ENCODE data around the gene APOA4.

APOA4 gene

GRCh38 chr11:116798368-116798767, 24.7 kb downstream of the APOA4 start:
- peak; percentile 34 for DNase-seq (ENCODE audit: low spot score)

DNA sequence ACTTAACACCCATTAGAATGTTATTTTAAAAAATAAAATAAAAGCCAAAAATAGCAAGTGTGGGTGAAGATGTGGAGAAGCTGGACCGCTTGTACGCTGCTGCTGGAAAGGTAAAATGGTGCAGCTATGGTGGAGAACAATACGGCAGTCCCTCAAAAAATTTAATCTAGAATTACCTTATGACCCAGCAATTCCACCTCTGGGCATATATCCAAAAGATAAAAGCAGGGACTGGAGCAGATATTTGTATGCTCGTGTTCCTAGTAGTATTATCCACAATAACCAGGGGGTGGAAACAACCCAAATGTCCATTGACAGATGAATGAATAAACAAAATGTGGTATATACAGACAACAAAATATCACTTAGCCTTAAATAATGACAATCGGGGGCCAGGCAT, 25.3 kb downstream of the APOA4 start:
- DNase-seq (ENCODE audit: low spot score): no peak

- DNase-seq (ENCODE audit: low spot score): no peak
Measured at GRCh38 chr11:116796548-116796947, 26.6 kb downstream of the APOA4 start.

DNA sequence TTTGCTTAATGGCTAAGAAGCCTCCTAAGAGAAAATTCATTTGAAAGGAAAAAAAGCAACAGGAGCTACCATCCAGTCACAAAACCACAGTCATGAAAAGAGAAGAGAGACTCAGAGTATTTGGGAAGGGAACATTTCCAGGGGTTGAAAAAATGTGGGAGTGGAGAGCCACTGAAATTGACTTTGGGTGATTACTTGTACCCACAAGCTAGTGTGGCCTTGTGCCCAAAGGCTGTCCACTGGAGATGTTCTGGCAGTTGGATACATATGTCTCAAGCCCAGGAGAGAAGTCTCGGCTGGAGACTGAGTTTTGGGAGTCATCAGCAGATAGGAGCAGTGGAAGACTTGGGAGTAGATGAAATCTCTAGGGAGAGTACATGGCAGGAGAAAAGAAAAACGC, 28.3 kb downstream of the APOA4 start:
- no peak for DNase-seq (ENCODE audit: low spot score)

GRCh38 chr11:116793772-116794097, 29.4 kb downstream of the APOA4 start:
- DNase-seq (ENCODE audit: low spot score): no peak

DNA sequence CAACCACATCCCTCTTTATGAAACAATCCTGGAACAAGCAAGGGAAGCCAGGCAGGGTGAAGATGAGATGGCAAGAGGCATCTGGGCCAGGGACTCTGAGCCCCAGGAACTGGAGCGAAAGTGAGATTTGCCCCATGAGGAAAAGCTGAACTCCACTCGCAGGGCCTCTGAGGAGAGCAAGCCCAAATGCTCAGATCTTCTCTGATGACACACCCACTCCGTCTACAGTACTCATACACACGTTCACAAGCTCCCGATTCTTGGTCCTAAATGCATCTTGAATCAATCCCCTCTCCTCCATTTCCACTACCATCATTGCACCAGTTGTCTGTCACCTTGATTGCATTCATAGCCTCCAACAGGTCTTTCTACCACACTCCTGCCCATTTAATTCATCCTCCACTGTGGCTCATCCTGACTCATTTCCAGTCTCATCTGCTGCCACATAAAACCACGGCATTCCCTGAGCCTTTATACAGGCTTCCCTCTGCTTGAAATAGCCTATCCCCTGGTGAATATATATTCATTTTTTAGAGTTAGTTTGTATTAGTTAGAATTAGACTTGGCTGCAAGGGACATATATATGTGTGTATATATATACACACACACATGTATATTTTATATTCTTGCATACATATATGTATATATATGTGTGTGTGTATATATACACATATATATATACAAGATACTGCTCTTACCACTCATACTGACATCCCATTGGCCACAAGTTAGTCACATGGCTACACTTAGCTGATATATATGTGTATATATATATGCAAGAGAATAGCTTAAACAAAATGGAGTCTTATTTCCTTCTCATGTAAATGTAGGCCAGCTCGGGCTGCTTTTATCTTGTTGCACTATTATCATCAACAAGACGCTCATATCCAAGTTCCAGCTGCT, 30.0 kb downstream of the APOA4 start:
- DNase-seq (ENCODE audit: low spot score): no peak

DNA sequence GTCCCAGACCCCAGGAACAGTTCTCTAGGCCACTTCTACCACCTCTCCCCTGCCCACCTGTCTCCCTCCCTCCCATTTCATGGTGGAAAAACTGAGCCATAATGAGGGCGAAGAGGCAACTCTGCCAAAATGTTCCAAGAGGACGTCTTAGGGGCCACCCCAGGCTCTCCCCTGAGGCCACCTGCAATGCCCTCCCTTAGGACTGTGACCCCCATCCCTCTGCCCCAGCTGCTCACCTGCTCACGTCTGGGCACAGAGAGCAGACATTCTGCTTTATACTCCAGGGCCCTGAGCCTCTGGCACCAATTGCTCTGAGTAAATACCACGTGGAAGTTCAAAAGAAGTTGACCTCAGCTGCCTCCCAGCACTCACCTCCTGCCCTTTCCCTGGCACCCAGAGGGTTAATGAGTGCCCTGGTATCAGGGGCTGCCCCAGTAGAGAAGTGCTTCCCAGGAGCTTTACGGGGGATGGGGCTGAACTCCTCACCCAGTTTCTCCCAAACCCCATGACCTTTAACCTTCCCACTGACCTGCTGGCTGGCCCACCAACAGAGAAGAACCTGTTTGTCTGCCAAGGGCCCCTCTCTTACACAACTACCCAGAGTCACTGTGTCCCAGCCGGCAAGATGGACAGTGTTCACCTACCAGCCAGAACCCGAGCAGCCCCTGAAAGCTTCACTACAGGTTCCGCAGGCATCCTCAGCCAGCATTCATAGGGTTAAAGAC, 30.8 kb downstream of the APOA4 start:
- DNase-seq (ENCODE audit: low spot score): no peak

DNA sequence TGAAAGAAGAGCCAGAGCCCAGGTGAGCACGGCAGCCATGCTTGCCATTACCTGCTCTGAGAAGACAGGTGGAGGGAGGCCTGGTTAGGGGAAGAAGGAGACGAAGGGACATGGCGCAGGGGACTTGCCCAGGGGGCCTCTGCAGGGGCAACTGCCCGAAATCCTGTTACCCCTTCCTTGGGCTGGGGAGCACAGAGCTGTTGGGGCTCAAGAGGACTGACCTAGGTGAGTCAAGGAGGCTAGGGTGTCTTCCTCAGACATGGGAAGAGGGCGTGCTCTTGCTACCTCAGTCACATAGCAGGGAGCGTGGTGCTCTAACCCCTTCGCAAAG, 31.3 kb downstream of the APOA4 start, which contains the start of gene APOA5:
Gene APOA5, minus strand, starts transcription at position 67 of the 331 bp plus-strand sequence. Its CDS starts 19 bp downstream, at position 48.
- no peak for DNase-seq (ENCODE audit: low spot score)

GRCh38 chr11:116791002-116791812, 31.9 kb downstream of the APOA4 start:
- DNase-seq (ENCODE audit: low spot score): peak; percentile 78

- no peak for DNase-seq (ENCODE audit: low spot score)
Measured at GRCh38 chr11:116790167-116791001, 32.7 kb downstream of the APOA4 start.

DNA sequence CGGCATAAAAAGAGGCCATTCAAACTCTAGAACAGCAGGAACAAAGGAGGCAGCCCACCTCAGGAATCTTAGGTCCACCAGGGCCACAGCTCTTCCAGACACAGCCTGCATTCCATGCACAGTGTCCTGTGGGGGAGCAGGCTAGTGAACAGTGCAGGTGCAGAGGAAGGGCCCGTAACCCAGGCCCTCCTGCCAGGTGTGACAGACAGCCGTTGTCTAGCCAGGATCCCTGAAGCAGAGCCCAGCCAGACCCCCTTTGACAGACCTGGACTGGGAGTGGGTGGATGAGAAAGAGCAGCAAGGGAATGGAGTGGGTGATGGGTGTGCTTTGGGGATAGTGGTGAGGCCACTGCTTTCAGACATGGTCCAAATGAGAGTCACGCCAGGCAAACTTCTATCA, 34.1 kb downstream of the APOA4 start:
- no peak for DNase-seq (ENCODE audit: low spot score)

- no peak for DNase-seq (ENCODE audit: low spot score)
Measured at GRCh38 chr11:116788534-116788933, 34.6 kb downstream of the APOA4 start.

- peak; percentile 81 for DNase-seq (ENCODE audit: low spot score)
Measured at GRCh38 chr11:116787786-116788486, 35.2 kb downstream of the APOA4 start, which contains the start of gene ZPR1. Gene ZPR1 (minus strand): TSS chr11:116788023. CDS start chr11:116787990, 33 bp downstream.

GRCh38 chr11:116787436-116787785, 35.7 kb downstream of the APOA4 start:
- no peak for DNase-seq (ENCODE audit: low spot score)

- DNase-seq (ENCODE audit: low spot score): no peak
Measured at GRCh38 chr11:116786966-116787365, 36.1 kb downstream of the APOA4 start.

- DNase-seq (ENCODE audit: low spot score): no peak
Measured at GRCh38 chr11:116786326-116786725, 36.8 kb downstream of the APOA4 start.

DNA sequence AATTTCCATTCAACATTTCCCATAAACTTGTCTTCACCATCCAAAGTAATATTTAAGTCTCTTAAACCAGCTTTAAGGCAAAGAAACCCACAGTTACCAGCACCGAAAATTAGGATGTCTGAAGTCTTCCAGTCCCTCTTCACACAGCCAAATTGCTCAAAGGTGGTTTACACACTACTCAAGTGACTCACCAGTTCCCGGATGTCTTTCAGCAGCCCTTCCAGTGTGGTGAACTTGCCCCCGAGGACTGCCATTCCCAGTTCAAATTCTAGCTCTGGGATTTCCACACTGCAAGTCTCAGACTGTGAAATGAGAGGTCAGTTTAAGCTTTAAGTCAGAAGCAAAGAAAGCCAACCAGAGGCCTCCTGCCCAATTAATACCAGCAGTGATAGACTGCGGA, 40.4 kb downstream of the APOA4 start:
- DNase-seq (ENCODE audit: low spot score): peak; percentile 64

GRCh38 chr11:116778556-116778955, 44.5 kb downstream of the APOA4 start:
- no peak for DNase-seq (ENCODE audit: low spot score)

DNA sequence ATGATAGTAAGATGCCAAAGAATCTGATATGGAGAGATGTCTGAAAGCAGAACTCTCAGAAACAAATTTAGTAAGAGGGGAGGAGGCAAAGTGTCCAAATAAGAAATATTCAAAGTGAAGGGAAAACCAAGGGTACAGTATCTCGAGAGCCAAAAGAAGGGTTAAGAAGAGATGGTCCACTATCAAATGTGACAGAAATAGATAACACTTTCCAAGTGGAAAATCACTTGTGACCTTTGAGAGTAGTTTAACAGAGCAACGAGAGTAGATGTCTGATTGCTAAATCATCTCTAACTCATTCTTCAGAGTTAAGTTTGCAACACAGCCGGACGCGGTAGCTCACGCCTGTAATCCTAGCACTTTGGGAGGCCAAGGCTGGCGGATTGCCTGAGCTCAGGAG, 46.0 kb downstream of the APOA4 start:
- no peak for DNase-seq (ENCODE audit: low spot score)

- no peak for DNase-seq (ENCODE audit: low spot score)
Measured at GRCh38 chr11:116776522-116776984, 46.6 kb downstream of the APOA4 start.

GRCh38 chr11:116775975-116776374, 47.1 kb downstream of the APOA4 start:
- no peak for DNase-seq (ENCODE audit: low spot score)
